GM18867 (cell line): ENCODE measurements around the gene DRAP1.

Experiments
- ATAC-seq: cut with Tn5 transposase; IDR thresholded peaks from one replicate; pipeline ENCODE4 v1.9.1; 2021; ENCODE audit warnings: mild to moderate bottlenecking, moderate library complexity; ENCODE audit not compliant: unreplicated experiment

DRAP1 gene, protein sequence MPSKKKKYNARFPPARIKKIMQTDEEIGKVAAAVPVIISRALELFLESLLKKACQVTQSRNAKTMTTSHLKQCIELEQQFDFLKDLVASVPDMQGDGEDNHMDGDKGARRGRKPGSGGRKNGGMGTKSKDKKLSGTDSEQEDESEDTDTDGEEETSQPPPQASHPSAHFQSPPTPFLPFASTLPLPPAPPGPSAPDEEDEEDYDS

DNA sequence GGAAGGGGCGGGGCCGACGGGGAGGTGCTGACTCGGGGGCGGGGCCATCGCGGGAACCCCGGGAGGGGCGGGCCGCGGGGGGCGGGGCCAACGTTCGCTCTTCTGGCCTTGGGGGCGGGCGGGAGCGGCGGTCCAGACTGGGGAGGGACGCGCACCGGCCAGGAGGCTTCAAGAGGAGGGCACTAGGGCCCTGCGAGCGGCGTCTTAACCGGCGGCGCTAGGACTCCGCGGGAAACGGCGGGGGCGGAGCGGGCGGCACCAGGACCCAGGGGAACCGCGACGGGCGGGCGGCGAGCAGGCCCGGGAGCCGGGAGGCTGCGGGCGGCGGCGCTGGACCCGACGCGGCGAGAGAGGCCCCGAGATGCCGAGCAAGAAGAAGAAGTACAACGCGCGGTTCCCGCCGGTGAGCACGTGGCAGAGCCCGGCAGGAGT, at the start of gene DRAP1:
DRAP1 (plus strand) TSS at position 286 of the 432 bp plus-strand sequence; CDS start at position 362, 76 bp downstream.
- peak; percentile 79 for ATAC-seq

DNA sequence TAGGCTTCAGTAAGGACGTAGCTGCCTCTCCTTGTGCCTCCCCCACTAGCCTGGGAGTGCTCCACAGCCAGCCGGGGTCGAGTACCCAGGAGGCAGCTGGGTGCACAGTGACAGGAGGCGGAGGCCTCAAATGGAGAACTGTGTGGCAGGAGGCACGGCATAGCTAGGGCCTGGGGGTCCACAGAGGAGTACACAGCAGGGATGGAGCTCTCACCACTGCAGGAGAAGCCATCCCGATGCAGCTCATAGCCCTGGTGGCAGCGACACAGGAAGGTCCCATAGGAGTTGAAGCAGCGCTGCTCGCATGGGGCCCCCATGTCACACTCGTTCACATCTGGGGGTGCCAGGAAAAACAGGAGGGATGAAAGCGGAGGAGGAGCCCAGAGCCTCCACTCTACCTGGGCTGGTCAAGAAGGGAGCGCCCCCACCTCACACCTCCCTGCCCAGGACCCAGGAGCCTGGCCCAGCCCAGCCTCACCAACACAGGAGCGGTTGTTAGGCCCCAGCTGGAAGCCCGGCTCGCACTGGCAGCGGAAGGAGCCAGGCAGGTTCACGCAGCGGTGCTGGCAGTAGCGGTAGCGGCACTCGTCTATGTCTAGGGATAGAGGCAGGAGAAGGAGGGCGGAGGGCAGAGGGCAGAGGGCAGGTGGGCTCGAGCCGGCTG, 49.5 kb upstream of the DRAP1 start:
- ATAC-seq, result no peak

DNA sequence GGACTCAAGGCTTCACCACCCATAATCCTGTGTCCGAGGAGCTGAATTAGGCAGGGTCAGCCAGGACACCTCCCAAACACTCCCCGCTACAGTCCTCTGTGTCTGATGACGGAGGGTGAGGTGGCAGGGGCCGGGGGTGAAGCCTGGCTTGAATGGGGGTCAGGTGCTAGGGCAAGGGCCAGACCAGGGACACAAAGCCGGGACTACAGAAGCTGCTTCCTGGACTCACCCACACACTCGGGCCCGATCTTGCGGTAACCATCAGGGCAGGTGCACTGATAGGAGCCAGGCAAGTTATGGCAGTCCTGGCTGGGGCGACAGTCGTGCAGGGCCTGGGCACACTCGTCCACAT, 48.9 kb upstream of the DRAP1 start:
- no peak for ATAC-seq

DNA sequence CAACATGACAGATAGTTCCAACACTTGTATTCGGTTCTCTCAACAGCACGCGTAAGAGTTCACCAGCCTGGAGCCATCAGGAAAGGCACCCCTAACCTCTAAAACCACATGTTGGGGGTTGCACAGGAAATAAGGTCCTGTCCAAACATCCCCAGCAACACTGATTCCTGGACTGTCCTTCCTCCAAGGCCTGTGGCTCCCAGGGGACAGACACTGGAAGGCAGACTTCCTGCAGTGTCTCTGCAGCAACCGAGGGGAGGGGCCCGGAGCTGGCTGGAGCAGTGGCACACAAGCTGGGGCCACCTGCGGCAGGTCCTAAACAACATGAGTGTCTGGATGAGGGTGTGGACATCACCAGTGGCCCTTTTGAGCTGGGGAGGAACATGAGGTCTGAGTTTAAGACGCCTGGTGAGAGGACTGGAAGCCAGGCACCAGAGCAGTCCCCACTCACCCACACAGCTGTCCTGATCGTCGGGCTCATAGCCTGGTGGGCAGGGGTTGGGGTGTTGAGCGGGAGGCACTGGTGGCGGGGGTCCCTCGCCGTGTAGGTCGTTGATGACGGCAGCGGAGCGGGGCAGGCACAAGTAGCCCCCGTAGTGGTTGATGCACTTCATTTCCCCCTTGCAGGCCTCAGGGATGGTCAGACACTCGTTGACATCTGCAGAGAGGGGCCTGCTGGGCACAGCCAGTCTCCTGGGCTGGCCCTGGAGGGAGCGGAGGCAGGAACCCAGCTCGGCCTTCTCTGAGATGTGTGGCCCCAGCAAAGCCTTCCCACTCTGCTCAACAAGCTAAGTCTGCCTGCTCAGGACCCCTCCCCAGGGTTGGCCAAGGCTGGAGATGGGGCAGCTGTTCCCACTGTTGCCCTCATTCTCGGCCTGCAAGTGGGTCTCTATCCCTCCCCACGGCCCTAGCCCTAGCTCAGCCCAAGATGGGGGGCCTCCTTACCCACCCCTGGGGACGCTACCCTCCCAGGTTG, 48.2 kb upstream of the DRAP1 start:
- no peak for ATAC-seq

DNA sequence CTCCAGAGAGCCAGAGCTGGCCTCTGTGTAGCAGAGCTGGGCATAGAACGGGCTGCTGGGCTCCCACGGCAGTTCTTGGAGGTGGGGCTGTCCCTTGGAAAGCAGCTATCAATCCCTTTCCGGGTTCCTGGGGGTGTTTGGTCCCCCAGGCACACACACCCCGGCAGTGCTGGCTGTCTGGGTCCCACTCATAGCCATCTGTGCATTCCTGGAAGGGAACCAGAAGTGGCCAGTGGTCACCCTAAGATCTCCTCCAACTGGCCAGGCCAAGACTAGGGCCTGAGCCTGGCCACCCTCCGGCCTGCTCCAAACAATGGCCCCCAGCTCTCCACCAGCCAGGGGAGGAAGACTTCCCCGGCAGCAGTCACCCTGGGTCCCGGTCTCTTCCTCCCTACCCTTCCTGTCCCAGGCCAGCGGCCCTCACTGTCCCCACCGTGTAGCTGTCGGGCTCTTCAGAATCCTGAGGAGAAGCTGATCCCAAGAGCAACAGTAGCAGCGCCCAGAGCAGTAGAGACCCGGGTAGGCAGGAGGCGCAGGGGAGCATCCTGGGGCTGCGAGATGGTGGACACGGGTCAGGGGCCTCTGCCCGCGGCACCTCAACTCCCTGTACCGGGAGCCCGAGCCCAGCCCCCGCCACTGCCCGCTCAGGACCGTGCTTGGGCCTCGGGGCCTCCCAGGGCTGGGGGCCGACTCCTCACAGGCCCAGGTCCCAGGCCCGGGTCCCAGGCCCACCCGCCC, 47.2 kb upstream of the DRAP1 start:
- ATAC-seq, result no peak

DNA sequence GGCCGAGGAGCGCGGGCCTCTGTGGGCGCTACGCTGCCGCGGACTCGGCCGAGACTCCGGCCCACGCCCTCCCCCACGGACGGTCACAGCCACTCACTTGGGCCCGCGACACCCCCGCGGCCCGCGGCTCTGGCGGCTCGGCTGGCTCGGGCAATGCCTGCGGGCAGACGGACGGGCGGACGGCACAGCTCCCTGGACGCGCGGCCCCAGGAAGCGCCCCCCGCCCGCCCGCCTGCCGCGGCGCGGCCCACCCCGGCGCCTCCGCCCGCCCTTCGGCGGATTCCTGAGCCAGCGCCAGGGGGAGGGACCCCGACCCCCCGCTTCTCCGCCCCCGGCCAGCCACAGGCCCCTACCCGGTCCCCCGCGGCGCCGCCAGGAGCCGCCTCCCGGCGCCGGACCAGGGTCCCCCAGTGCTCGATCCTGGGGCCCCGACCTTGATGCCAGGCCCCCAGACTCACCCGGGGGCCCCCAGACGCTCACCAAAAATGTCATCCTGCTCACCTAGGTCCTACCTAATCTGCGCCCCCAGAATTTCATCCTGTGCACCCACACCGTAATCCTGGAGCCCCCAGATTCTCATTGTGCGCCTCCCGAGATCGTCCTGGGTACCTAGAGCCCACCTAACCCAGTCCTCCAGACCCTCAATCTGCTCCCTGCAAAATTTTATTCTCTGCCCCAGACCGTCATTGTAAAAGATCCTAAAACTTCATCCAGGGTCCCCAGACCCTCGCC, 46.5 kb upstream of the DRAP1 start, which contains the start of gene EFEMP2:
EFEMP2 (minus strand) TSS at position 215 of the 732 bp plus-strand sequence. CDS start 446 bp downstream, outside the sequence.
- no peak for ATAC-seq

DNA sequence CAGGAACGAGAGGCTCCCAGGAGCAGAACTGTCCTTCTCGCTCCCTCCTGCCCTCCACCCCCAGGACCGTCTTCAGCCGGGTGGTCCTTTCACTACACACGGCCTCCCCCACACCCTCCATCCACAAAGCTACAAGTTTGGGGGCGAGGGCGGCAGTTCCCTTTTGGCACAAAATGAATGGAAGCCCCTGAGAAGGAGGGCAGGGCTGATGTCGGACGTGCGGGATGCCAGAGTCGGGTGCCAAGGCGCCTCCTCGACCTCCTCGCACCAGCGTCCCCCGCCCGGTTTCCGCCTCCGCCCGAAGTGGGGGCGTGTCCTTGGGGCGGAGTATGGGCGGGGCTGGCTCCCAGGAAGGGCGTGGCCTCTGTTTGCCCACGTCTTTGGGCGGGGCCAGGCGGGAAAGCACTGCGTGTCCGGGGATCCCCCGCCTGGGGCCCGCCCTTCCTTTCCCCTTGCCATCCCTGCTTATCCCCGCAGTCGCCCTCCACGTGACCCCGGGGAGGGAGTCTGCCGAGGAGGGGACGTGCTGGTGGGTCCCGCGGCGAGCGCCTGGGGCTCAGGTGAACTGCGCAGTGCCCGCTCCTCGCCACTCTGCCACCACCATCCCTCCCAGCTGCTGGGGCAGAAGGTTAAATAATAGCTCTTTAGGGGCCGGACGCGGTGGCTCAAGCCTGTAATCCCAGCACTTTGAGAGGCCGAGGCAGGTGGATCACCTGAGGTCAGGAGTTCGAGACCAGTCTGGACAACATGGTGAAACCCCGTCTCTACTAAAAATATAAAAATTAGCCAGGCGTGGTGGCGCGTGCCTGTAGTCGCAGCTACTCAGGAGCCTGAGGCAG, 45.7 kb upstream of the DRAP1 start:
- peak; percentile 82 for ATAC-seq

DNA sequence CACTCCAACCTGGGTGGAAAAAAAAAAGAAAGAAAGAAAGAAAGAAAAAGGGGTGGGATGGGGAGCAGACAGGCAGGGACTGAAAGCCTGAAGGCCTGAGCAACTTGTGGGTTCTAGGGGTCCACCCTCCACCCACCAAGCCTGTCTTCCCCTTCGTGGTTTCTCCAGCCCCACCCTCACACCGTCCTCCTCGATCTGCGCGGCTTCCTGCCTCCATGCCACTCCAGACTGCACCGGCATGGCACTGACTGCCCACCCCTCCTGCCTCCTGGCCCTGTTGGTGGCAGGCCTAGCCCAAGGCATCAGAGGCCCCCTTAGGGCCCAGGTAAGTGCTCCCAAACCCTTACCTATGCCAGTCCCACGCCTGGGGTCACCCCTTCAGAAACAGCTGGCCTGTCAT, 39.6 kb upstream of the DRAP1 start, which contains the start of gene CTSW:
CTSW (plus strand) TSS at position 221 of the 400 bp plus-strand sequence; CDS start at position 239, 18 bp downstream.
- no peak for ATAC-seq

DNA sequence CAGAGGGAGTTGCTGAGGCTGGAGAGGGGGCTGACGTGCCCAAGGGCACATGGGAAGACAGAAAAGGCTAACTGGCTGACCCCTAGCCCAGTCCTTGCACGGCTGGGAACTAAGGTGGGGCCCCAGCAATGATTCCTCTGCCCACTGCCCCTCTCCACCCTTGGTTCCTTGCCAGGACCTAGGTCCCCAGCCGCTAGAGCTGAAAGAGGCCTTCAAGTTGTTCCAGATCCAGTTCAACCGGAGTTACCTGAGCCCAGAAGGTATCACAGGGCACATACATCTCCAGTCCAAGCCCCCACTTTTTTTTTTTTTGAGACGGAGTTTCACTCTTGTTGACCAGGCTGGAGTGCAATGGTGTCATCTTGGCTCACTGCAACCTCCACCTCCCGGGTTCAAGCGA, 39.2 kb upstream of the DRAP1 start:
- no peak for ATAC-seq

DNA sequence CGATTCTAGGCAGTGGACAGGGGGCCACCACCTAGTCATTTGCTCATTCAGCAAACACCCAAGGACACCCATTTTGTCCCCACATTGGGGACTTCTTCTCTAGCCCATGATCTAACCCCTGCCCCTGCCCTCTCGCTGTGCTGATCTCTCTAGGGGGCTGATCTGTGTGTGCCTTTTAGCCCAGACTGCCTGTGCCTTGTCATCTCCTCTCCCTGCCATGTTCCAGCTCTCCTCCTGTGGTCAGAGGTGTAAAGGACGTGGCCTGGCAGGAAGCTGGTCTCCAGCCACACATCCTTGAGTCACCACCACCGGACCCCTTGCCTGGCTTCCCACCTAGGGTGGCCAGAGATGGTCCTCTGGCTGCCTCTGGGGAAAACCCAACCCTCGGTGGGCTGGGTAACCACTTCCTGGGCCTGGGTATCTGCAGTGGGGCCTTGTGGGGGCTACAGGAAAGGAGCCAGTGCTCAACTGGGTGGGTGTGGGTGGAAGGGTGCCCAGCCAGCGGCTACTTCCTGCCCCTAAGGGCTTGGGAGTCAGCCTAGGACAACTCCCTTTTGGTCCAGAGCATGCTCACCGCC, 38.3 kb upstream of the DRAP1 start:
- no peak for ATAC-seq

DNA sequence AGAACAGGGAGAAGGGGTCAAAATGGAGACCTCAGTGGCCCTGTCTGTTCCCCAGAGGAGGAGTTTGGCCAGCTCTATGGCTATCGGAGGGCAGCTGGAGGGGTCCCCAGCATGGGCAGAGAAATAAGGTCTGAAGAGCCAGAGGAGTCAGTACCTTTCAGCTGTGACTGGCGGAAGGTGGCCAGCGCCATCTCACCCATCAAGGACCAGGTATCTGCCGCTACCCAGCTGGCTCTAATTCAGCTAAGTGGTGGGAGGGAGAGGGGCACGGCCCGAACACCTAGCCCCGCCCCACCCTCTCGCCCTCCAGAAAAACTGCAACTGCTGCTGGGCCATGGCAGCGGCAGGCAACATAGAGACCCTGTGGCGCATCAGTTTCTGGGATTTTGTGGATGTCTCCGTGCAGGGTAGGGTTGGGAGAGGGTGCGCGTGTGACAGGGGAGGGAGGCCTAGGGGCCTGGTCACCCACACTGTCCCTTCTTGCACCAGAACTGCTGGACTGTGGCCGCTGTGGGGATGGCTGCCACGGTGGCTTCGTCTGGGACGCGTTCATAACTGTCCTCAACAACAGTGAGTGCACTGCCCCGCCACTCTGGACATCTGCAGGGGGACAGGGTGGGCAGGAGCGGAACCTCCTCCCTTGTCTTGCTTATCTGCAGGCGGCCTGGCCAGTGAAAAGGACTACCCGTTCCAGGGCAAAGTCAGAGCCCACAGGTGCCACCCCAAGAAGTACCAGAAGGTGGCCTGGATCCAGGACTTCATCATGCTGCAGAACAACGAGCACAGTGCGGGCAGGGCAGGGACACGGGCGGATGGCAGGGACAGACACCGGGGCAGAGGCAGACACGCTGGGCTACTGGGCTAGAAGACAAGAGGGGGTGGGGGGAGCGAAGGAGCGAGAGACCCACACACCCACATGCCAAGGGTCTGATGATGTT, 36.8 kb upstream of the DRAP1 start:
- ATAC-seq, result no peak

DNA sequence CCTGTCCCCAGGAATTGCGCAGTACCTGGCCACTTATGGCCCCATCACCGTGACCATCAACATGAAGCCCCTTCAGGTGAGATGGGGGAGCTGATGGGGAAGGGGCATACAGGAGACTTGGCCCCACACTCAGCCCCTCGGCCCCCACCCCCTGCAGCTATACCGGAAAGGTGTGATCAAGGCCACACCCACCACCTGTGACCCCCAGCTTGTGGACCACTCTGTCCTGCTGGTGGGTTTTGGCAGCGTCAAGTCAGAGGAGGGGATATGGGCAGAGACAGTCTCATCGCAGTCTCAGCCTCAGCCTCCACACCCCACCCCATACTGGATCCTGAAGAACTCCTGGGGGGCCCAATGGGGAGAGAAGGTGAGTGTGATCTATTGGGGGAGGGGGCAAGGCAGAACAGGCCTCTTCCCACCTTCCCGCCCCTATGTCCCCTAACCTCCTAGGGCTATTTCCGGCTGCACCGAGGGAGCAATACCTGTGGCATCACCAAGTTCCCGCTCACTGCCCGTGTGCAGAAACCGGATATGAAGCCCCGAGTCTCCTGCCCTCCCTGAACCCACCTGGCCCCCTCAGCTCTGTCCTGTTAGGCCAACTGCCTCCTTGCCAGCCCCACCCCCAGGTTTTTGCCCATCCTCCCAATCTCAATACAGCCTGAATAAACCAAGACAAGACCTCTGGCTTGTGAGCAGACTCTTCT, 36.0 kb upstream of the DRAP1 start:
- no peak for ATAC-seq

DNA sequence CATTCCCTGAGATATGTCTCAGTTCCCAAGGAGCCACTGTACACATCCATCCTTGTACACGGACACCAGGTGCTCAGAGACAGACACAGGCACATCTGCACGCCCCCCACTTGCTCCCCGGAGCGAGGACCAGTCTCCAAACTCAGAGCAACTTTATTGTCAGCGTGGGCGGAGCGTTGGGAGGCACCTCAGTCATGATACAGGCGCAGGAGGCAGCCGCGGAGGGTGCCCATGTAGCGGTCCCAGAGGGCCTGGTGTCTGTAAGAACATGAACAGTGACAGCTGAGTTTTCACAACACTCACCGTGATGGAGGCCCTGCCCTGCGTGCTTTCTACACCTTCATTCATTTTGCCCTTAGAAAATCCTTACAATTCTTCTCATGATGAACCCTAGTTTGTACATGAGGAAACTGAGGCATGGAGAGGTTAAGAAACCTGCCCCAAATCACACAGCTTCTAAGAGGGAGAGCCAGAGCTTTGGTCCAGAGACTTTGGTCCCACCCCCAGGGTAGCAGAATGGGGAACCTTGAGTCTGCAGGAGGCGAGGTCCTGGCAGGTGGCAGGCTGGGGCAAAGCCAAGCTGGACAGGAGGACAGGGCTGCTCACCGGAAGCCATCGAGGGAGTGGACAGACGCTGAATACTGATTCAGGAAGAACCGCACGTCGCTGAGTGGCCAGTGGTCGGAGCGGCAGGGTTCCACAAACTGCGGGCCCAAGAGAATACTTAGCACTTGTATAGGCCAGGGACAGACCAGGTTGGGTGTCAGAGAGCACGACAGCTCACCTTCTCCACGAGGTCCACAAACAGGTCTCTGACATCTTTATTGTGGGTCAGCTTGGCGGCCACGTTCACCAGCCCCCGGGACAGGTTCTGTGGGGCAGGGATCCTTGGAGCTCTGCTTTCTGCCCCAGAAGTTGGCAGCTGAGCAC, 35.2 kb upstream of the DRAP1 start:
- ATAC-seq, result no peak

DNA sequence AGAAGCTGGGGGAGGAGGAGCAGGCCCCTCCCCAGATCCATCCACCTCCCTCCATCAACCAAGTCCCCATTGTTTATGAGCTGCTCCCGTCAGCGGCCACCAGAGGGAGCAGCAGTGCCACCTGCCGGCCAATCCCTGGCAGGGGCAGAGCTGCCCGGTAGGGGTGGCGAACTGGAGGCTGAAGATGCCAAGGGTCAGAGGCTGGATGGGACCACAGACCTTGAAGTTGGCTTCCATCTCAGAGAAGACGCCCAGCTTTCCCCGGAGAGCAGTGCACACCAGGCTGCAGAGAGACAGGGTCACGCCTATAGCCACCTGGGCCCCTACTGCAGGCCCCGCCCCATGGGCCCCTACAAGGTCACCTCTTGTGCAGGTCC, 34.5 kb upstream of the DRAP1 start:
- ATAC-seq, result peak; percentile 33

DNA sequence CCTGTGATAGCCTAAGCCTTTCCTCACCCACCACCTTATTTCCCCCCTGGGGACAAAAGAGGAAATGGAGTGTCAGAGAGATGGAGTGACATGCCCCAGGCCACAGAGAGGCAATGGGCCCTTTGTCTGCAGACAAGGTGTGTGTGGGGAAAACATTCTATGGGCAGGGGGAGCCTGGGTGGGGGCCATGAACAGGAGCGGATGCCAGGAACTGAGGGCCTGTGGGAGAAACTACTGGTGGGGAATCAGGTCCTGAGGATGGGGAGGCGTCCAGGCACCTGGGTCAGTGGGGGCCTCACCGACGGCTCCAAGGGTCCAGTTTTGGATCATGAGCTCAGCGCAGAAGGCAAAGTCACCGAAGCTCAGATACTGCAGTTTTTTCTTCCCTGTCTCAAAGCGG, 34.0 kb upstream of the DRAP1 start:
- ATAC-seq, result no peak
